GM18868 (cell line): ENCODE results near the gene FMNL2.

Source experiments
- ATAC-seq: cut with Tn5 transposase; IDR thresholded peaks from one replicate; pipeline ENCODE4 v1.9.1; 2021; ENCODE audit warnings: mild to moderate bottlenecking, moderate library complexity; ENCODE audit not compliant: unreplicated experiment

FMNL2 gene

GRCh38 chr2:152337511-152337903 lies 2.5 kb downstream of the FMNL2 start:
- ATAC-seq = no peak

GRCh38 chr2:152339556-152340286 lies 4.7 kb downstream of the FMNL2 start:
- ATAC-seq = no peak

GRCh38 chr2:152342259-152343046 lies 7.5 kb downstream of the FMNL2 start:
- no peak for ATAC-seq

GRCh38 chr2:152343426-152343825 lies 8.5 kb downstream of the FMNL2 start:
- ATAC-seq = no peak

- no peak for ATAC-seq
These were observed 9.7 kb downstream of the FMNL2 start for GRCh38 chr2:152344579-152345195.

GRCh38 chr2:152347076-152347475 lies 12.1 kb downstream of the FMNL2 start:
- no peak for ATAC-seq

- ATAC-seq = peak; percentile 81
These were observed 13.4 kb downstream of the FMNL2 start for GRCh38 chr2:152348388-152348787.

- no peak for ATAC-seq
These were observed 14.4 kb downstream of the FMNL2 start for GRCh38 chr2:152349416-152349815.

- no peak for ATAC-seq
These were observed 15.2 kb downstream of the FMNL2 start for GRCh38 chr2:152350155-152350679.

GRCh38 chr2:152352616-152353015 lies 17.6 kb downstream of the FMNL2 start:
- no peak for ATAC-seq

GRCh38 chr2:152353364-152353763 lies 18.4 kb downstream of the FMNL2 start:
- no peak for ATAC-seq

- ATAC-seq = no peak
These were observed 19.2 kb downstream of the FMNL2 start for GRCh38 chr2:152354069-152354755.

GRCh38 chr2:152354909-152355308 lies 19.9 kb downstream of the FMNL2 start:
- ATAC-seq = no peak

GRCh38 chr2:152355409-152355831 lies 20.4 kb downstream of the FMNL2 start:
- ATAC-seq = no peak

GRCh38 chr2:152359573-152360363 lies 24.8 kb downstream of the FMNL2 start:
- ATAC-seq = peak; percentile 56

- peak; percentile 51 for ATAC-seq
These were observed 29.0 kb downstream of the FMNL2 start for GRCh38 chr2:152363936-152364335.

GRCh38 chr2:152367547-152368390 lies 32.8 kb downstream of the FMNL2 start:
- ATAC-seq = peak; percentile 89

- ATAC-seq = no peak
These were observed 34.3 kb downstream of the FMNL2 start for GRCh38 chr2:152369176-152369860.

GRCh38 chr2:152370783-152371182 lies 35.8 kb downstream of the FMNL2 start:
- ATAC-seq = no peak
